ENCODE data around the gene SELENON. TPM values are rescaled to one million over a fixed set of nuclear protein-coding genes. Genes with fewer than 3 reads are reported as not detected.

The SELENON gene
- polyA plus RNA-seq, 2 of the 4 experiments (the other 2 are of a cell fraction), result 16.6 to 41.1 TPM

DNA sequence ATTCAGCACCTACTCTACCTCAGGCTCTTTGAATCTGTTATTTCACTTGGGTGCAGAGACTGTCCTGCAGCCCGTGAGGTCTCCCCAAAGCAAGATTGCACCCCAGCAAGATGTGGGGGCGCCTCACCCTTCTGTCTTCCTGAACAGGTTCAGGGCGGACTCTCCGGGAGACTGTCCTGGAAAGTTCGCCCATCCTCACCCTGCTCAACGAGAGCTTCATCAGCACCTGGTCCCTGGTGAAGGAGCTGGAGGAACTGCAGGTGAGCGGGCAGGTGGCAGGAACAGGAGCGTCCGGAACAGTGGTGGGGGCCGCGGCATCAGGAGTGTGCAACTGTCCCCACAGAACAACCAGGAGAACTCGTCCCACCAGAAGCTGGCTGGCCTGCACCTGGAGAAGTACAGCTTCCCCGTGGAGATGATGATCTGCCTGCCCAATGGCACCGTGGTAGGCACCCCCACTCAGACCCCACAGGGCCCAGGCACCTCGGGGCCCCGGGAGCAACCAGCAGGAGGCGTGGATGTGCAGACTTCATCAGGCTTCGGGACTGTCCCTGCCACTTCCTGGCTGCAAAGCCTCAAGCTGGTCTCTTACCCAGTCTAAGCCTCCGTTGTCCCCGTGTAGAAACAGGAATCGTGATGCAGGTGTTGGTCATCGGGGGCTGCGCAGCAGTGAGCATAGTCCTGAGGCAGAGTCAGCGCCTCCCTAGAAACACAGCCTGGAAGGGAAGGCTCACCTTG, 13.9 kb downstream of the SELENON start:
- no peak for TF ChIP-seq PHF8 (IDR thresholded peaks at IDR 0.05; ENCODE audit: borderline replicate concordance, low read depth)
- TF ChIP-seq NFE2L2 (conservative IDR thresholded peaks at IDR 0.05; ENCODE audit: low read length), result no peak
- TF ChIP-seq, protein P1, sequence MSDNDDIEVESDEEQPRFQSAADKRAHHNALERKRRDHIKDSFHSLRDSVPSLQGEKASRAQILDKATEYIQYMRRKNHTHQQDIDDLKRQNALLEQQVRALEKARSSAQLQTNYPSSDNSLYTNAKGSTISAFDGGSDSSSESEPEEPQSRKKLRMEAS (IDR thresholded peaks at IDR 0.05), result no peak
- no peak for TF ChIP-seq ZNF302 (CRISPR knock-in tag; IDR thresholded peaks at IDR 0.05)
- TF ChIP-seq BHLHE40 (IDR thresholded peaks at IDR 0.05; ENCODE audit: low read depth, low read length), result no peak
- TF ChIP-seq SMC3 (IDR thresholded peaks at IDR 0.05), result no peak
- TF ChIP-seq, protein P2, sequence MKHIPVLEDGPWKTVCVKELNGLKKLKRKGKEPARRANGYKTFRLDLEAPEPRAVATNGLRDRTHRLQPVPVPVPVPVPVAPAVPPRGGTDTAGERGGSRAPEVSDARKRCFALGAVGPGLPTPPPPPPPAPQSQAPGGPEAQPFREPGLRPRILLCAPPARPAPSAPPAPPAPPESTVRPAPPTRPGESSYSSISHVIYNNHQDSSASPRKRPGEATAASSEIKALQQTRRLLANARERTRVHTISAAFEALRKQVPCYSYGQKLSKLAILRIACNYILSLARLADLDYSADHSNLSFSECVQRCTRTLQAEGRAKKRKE (CRISPR knock-in tag; IDR thresholded peaks at IDR 0.05; ENCODE audit: low read depth), result no peak
- TF ChIP-seq CBX8 (IDR thresholded peaks at IDR 0.05), result no peak
- TF ChIP-seq NR3C1 (IDR thresholded peaks at IDR 0.05), result no peak
- TF ChIP-seq, protein P3, sequence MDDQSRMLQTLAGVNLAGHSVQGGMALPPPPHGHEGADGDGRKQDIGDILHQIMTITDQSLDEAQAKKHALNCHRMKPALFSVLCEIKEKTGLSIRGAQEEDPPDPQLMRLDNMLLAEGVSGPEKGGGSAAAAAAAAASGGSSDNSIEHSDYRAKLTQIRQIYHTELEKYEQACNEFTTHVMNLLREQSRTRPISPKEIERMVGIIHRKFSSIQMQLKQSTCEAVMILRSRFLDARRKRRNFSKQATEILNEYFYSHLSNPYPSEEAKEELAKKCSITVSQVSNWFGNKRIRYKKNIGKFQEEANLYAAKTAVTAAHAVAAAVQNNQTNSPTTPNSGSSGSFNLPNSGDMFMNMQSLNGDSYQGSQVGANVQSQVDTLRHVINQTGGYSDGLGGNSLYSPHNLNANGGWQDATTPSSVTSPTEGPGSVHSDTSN (IDR thresholded peaks at IDR 0.05), result no peak
- H3K4me3 ChIP-seq, result no peak overlapping the region
- ATAC-seq (no peak), DNase-seq (ENCODE audit: low read depth in 1 of 2, low spot score in 1 of 2) (no peak), FAIRE-seq (no peak)
- no peaks in the 10 kb centered on the region for H3K9me3 ChIP-seq
- H3K4me2 ChIP-seq, result no peak overlapping the region
- WGBS (ENCODE audit: missing lambda C conversion rate), result 86% methylated on average over 18 of the region's 24 CpGs
- POLR2A ChIA-PET, result no interaction called here
- no peak overlapping the region for H3K27ac ChIP-seq
- H3K4me1 ChIP-seq, result peaks cover 6% of the 10 kb centered on the region; the same call in 2 of the 3 replicates
- CTCF ChIA-PET, result interaction anchor here (0.9 to 1.7 kb wide), 3 partner anchors 23 to 205 kb away, joined by 3 to 6 read pairs (median 5); partner anchors contain the start of gene PAFAH2

DNA sequence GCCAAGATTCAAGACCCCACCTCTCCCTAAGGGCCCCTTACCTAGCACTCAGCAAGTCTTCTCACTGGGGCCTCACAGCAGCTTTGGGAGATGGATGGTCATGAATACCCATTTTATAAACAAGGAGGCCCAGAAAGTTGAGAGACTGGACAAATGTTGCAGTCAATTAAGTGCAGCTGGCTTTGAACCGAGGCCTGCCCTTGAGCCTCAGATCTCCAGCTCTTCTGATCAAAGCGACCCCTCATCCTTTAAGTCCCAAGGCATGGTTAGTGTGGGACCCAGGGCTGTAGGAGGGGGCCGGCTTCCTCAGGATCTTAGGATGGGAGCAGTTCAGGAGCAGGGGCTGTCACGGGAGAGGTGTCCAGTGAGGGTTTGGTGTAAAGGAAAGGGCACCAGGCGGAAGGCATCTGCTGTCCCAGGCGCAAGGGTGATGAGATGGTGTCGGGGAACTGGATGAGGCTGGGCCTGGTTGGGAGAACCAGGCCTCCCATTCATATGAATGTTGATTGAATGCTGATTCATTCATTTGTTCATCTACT, 14.6 kb downstream of the SELENON start:
- no peak for TF ChIP-seq HOXB5 (CRISPR knock-in tag; IDR thresholded peaks at IDR 0.05)
- TF ChIP-seq RFX5 (IDR thresholded peaks at IDR 0.05), result no peak
- TF ChIP-seq RCOR1 (IDR thresholded peaks at IDR 0.05; ENCODE audit: low read depth, low read length), result no peak
- TF ChIP-seq KDM1A (IDR thresholded peaks at IDR 0.05; ENCODE audit: low read depth), result no peak
- TF ChIP-seq HDAC2 (IDR thresholded peaks at IDR 0.05), result no peak
- no peak for TF ChIP-seq NR3C1 (IDR thresholded peaks at IDR 0.05)
- no peak for TF ChIP-seq CHD4 (IDR thresholded peaks at IDR 0.05; ENCODE audit: borderline replicate concordance)
- no peak for TF ChIP-seq JUNB (IDR thresholded peaks at IDR 0.05)
- TF ChIP-seq JUN (IDR thresholded peaks at IDR 0.05), result no peak
- no peak for TF ChIP-seq GATA3 (IDR thresholded peaks at IDR 0.05; ENCODE audit: borderline replicate concordance)
- no peak for TF ChIP-seq NPAS2 (CRISPR knock-in tag; IDR thresholded peaks at IDR 0.05; ENCODE audit: borderline replicate concordance)
- no peak for DNase-seq (ENCODE audit: low read depth in 1 of 2, low spot score in 1 of 2)
- Histone ChIP-seq H3K4me1 (peaks cover 8% of the 10 kb centered on the region; the same call in 2 of the 3 replicates), H3K9me3 (no peaks in the 10 kb centered on the region), H3K4me2 (no peak overlapping the region), H3K27ac (no peak overlapping the region), H3K4me3 (no peak overlapping the region)
- 94% methylated on average over 7 of the region's 7 CpGs for WGBS (ENCODE audit: missing lambda C conversion rate)
- no peak for ATAC-seq
- no peak for FAIRE-seq
- ChIA-PET CTCF (interaction anchor here (0.7 to 1.7 kb wide), 4 partner anchors 23 to 205 kb away, joined by 3 to 6 read pairs (median 4); partner anchors contain the start of gene PAFAH2), POLR2A (no interaction called here)

DNA sequence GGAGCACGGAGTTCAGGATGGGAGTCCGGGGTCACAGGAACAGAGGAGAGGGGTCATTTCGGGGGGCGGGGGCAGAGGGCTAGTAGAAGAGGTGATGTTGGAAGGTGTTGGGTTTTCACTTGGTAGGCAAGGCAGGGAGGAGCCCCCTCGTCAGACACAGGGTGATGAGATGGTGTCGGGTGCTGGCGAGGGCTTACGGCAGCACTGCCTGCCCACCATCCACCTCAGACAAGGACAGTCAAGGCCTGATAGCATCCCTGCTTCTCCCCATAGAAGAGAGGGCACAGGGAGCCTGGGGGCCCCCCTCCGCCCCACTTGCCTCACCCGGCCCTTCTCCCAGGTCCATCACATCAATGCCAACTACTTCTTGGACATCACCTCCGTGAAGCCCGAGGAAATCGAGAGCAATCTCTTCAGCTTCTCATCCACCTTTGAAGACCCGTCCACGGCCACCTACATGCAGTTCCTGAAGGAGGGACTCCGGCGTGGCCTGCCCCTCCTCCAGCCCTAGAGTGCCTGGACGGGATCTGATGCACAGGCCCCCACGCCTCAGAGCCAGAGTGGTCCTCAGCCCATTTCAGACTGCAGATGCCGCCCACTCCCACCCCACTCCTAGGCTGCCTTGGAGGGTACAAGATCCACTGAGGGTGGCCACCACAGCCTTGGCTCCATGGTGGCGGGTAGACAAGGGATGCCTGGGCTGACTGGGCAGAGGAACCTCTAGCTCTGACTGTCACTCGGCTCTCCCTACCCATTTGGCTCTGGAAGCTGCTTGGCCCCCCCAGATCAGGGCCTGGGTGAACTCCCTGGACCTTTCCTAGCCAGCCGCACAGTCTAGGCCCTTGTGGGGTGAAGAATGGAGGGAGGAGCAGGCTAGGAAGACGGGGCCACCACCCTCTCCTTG, 15.5 kb downstream of the SELENON start:
- Histone ChIP-seq H3K4me3 (no peak overlapping the region), H3K27ac (no peak overlapping the region), H3K4me2 (no peak overlapping the region), H3K4me1 (peaks cover 8% of the 10 kb centered on the region; the same call in 2 of the 3 replicates), H3K9me3 (no peaks in the 10 kb centered on the region)
- 95% methylated on average over 21 of the region's 24 CpGs for WGBS (ENCODE audit: missing lambda C conversion rate)
- POLR2A ChIA-PET, result no interaction called here
- DNase-seq (ENCODE audit: low read depth in 1 of 2, low spot score in 1 of 2) (no peak), ATAC-seq (no peak), FAIRE-seq (no peak)
- TF ChIP-seq JUN (IDR thresholded peaks at IDR 0.05) (no peak), POLR2A (IDR thresholded peaks at IDR 0.05; ENCODE audit: low read length) (no peak), ZC3H11A (IDR thresholded peaks at IDR 0.05) (no peak), HDAC2 (IDR thresholded peaks at IDR 0.05) (no peak), MAZ (IDR thresholded peaks at IDR 0.05; ENCODE audit: borderline replicate concordance, low read depth, low read length) (no peak), TP53 (CRISPR knock-in tag; IDR thresholded peaks at IDR 0.05) (no peak), BHLHE40 (IDR thresholded peaks at IDR 0.05; ENCODE audit: low read depth, low read length) (no peak), NPAS2 (CRISPR knock-in tag; IDR thresholded peaks at IDR 0.05; ENCODE audit: borderline replicate concordance) (no peak), KDM1A (IDR thresholded peaks at IDR 0.05; ENCODE audit: low read depth) (no peak)
- TF ChIP-seq, protein P4, sequence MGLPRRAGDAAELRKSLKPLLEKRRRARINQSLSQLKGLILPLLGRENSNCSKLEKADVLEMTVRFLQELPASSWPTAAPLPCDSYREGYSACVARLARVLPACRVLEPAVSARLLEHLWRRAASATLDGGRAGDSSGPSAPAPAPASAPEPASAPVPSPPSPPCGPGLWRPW (IDR thresholded peaks at IDR 0.05), result no peak
- TF ChIP-seq, protein P5, sequence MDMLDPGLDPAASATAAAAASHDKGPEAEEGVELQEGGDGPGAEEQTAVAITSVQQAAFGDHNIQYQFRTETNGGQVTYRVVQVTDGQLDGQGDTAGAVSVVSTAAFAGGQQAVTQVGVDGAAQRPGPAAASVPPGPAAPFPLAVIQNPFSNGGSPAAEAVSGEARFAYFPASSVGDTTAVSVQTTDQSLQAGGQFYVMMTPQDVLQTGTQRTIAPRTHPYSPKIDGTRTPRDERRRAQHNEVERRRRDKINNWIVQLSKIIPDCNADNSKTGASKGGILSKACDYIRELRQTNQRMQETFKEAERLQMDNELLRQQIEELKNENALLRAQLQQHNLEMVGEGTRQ (IDR thresholded peaks at IDR 0.05), result no peak
- TF ChIP-seq, protein P3 (IDR thresholded peaks at IDR 0.05), result no peak
- TF ChIP-seq, protein P1 (IDR thresholded peaks at IDR 0.05), result no peak
- CTCF ChIA-PET, result interaction anchor here (0.7 to 1.7 kb wide), 3 partner anchors 47 to 206 kb away, joined by 3 to 6 read pairs (median 5); partner anchors contain the start of gene PAFAH2
